Measurements from ENCODE around the gene ACD.

- TF ChIP-seq CTCF (IDR thresholded peaks at IDR 0.05 in 8 of 11, conservative IDR thresholded peaks at IDR 0.05 in 3 of 11) (no peak), POLR2A (IDR thresholded peaks at IDR 0.05) (no peak)
Observed at GRCh38 chr16:67632415-67633172, 27.5 kb downstream of the ACD start.

All from spleen (tissue), 7 donors.